Nephron progenitor cell (in vitro differentiated cells): Measurements from ENCODE around the gene PCSK6.

Source experiments
- DNase-seq: peaks from one replicate; pipeline ENCODE4 v3.0.0; 2021
- H3K27ac Mint-ChIP-seq: 2 replicates; pipeline ENCODE4 v1.8.0; 2021; ENCODE audit warnings: mild to moderate bottlenecking, moderate library complexity, mixed read lengths
- H3K27me3 Mint-ChIP-seq: 2 replicates; pipeline ENCODE4 v1.8.0; 2021; ENCODE audit warnings: mild to moderate bottlenecking, low read depth, mixed read lengths; ENCODE audit not compliant: poor library complexity
- H3K36me3 Mint-ChIP-seq: 2 replicates; pipeline ENCODE4 v1.8.0; 2021; ENCODE audit warnings: low read depth, mixed read lengths
- H3K4me1 Mint-ChIP-seq: 2 replicates; pipeline ENCODE4 v1.8.0; 2021; ENCODE audit warnings: mixed read lengths
- H3K4me3 Mint-ChIP-seq: 2 replicates; pipeline ENCODE4 v1.8.0; 2021; ENCODE audit warnings: mild to moderate bottlenecking, moderate library complexity, mixed read lengths
- H3K9me3 Mint-ChIP-seq: 2 replicates; pipeline ENCODE4 v1.8.0; 2021; ENCODE audit warnings: mild to moderate bottlenecking, moderate library complexity, mixed read lengths
- TF ChIP-seq, protein P1 (sequence below): fragments of 200-600 bp; sonication (generic); IDR thresholded peaks from 2 replicates; pipeline ENCODE4 v1.5.0; 2021; ENCODE audit warnings: antibody characterized with exemption

The PCSK6 gene

DNA sequence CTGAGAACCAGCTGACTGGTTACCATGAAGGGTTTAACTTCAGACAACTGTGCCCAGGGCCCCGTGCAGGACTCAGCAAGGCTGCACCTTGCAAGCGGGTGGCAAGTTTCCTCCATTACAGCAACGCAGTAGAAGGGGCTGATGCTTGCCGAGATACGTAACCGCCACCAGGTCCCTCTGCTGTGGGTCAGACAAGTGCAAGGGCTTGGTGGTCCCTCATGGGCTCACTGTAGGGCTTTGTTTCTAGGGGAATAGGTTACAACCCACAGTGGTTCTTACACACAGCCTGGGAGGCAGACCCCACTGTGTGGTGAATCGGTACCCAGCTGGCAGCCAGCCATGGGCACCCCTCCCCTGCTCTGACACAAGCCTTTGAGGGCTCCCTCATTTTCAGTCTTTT lies 179.0 kb downstream of the PCSK6 start:
- TF ChIP-seq, protein P1, sequence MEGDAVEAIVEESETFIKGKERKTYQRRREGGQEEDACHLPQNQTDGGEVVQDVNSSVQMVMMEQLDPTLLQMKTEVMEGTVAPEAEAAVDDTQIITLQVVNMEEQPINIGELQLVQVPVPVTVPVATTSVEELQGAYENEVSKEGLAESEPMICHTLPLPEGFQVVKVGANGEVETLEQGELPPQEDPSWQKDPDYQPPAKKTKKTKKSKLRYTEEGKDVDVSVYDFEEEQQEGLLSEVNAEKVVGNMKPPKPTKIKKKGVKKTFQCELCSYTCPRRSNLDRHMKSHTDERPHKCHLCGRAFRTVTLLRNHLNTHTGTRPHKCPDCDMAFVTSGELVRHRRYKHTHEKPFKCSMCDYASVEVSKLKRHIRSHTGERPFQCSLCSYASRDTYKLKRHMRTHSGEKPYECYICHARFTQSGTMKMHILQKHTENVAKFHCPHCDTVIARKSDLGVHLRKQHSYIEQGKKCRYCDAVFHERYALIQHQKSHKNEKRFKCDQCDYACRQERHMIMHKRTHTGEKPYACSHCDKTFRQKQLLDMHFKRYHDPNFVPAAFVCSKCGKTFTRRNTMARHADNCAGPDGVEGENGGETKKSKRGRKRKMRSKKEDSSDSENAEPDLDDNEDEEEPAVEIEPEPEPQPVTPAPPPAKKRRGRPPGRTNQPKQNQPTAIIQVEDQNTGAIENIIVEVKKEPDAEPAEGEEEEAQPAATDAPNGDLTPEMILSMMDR, result no peak
- no peaks in the 10 kb centered on the region for H3K9me3 Mint-ChIP-seq
- no peaks in the 10 kb centered on the region for H3K4me1 Mint-ChIP-seq
- H3K27me3 Mint-ChIP-seq, result peaks cover 8% of the 10 kb centered on the region
- no peak overlapping the region for H3K27ac Mint-ChIP-seq
- no peak overlapping the region for H3K4me3 Mint-ChIP-seq
- no peak for DNase-seq
- H3K36me3 Mint-ChIP-seq, result no peaks in the 10 kb centered on the region

GRCh38 chr15:101310161-101310480 lies 179.4 kb downstream of the PCSK6 start:
- peaks cover 8% of the 10 kb centered on the region for H3K27me3 Mint-ChIP-seq
- TF ChIP-seq, protein P1, result no peak
- no peaks in the 10 kb centered on the region for H3K4me1 Mint-ChIP-seq
- H3K27ac Mint-ChIP-seq, result no peak overlapping the region
- no peaks in the 10 kb centered on the region for H3K36me3 Mint-ChIP-seq
- H3K4me3 Mint-ChIP-seq, result no peak overlapping the region
- DNase-seq, result no peak
- no peaks in the 10 kb centered on the region for H3K9me3 Mint-ChIP-seq

GRCh38 chr15:101309436-101310160 lies 179.9 kb downstream of the PCSK6 start:
- Mint-ChIP-seq H3K9me3 (no peaks in the 10 kb centered on the region), H3K4me3 (no peak overlapping the region), H3K36me3 (no peaks in the 10 kb centered on the region), H3K27me3 (peaks cover 8% of the 10 kb centered on the region), H3K4me1 (peaks cover 3% of the 10 kb centered on the region), H3K27ac (no peak overlapping the region)
- no peak for DNase-seq
- TF ChIP-seq, protein P1, result no peak

DNA sequence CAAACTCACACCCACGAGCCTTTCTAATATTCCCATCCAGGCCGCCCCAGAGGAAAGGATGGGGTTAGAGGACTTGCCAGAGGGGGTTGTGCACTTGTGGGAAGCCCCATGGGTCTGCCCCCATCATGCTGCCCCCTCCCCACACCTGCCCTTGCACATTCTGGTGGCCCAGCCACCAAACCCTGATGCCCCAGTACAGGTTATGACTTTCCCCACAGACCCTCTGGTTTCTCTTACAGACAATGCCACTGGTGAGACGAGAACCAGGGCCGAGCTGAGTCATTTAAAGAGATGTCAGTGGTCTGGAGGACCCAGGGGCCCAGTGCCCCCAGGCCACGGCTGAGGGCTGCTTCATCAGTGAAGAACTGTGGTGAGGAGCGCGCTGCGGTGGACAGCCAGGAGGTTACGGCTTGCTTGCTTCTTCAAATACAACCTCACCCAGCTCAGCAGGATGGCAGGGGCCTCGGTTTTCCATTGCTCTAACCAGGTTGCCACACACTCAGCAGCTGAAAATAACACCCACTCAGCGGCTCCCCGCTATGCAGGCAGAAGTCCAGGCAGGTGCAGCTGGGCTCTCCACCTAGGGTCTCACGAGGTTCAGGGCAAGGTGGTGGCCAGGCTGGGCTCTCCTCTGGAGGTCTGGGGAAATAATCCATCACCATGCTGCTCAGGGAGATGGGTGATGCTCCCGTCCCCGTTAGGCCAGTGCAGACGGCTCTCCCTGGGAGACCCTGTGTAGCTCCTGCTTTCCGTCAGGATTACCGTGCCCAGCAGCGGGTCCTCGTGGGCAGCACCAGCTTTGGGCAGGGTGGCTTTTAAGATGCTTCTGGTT lies 180.7 kb downstream of the PCSK6 start:
- no peak overlapping the region for H3K27ac Mint-ChIP-seq
- peaks cover 8% of the 10 kb centered on the region for H3K27me3 Mint-ChIP-seq
- TF ChIP-seq, protein P1, result no peak
- no peaks in the 10 kb centered on the region for H3K9me3 Mint-ChIP-seq
- H3K36me3 Mint-ChIP-seq, result no peaks in the 10 kb centered on the region
- H3K4me3 Mint-ChIP-seq, result no peak overlapping the region
- H3K4me1 Mint-ChIP-seq, result peaks cover 6% of the 10 kb centered on the region
- DNase-seq, result no peak

- TF ChIP-seq, protein P1, result no peak
- Mint-ChIP-seq H3K27me3 (peaks cover 8% of the 10 kb centered on the region), H3K27ac (no peak overlapping the region), H3K4me1 (peaks cover 6% of the 10 kb centered on the region), H3K36me3 (no peaks in the 10 kb centered on the region), H3K9me3 (no peaks in the 10 kb centered on the region), H3K4me3 (no peak overlapping the region)
- no peak for DNase-seq
Observed at GRCh38 chr15:101307897-101308603, 181.5 kb downstream of the PCSK6 start.
